H9 (cell line): ENCODE results near the gene SVEP1. TPM values are rescaled to one million over a fixed set of nuclear protein-coding genes. Genes with fewer than 3 reads are reported as not detected.
A peak's percentile ranks its signal among the peaks of the same experiment; 100 is the strongest.

Source experiments
- DNase-seq: peaks from one replicate; pipeline ENCODE4 v3.0.0-alpha.2; 2017
- H2AFZ ChIP-seq: one replicate; pipeline ENCODE4 v1.6.1; 2013; ENCODE audit warnings: mild to moderate bottlenecking, low read length, control low read depth, moderate library complexity
- H2AK5ac ChIP-seq: 2 replicates; pipeline ENCODE4 v1.6.1; 2013; ENCODE audit warnings: low read length, control low read depth, mixed read lengths; ENCODE audit not compliant: insufficient read length
- H2BK120ac ChIP-seq: one replicate; pipeline ENCODE4 v1.6.1; 2013; ENCODE audit warnings: low read depth, mild to moderate bottlenecking, low read length, control low read depth, inconsistent platforms; ENCODE audit not compliant: poor library complexity, severe bottlenecking
- H2BK12ac ChIP-seq: 2 replicates; pipeline ENCODE4 v1.6.1; 2013; ENCODE audit warnings: low read length, control low read depth, mixed read lengths, low read depth; ENCODE audit not compliant: insufficient read length
- H2BK15ac ChIP-seq: 2 replicates; pipeline ENCODE4 v1.6.1; 2013; ENCODE audit warnings: low read depth, low read length, control low read depth
- H2BK20ac ChIP-seq: one replicate; pipeline ENCODE4 v1.6.1; 2013; ENCODE audit warnings: low read depth, mild to moderate bottlenecking, low read length, control low read depth, inconsistent platforms; ENCODE audit not compliant: poor library complexity, severe bottlenecking
- H2BK5ac ChIP-seq: 2 replicates; pipeline ENCODE4 v1.6.1; 2013; ENCODE audit warnings: low read length, control low read depth, mixed read lengths; ENCODE audit not compliant: insufficient read length
- H3K14ac ChIP-seq: 2 replicates; pipeline ENCODE4 v1.6.1; 2013; ENCODE audit warnings: low read length, control low read depth; ENCODE audit not compliant: insufficient read depth
- H3K18ac ChIP-seq: 2 replicates; pipeline ENCODE4 v1.6.1; 2013; ENCODE audit warnings: low read depth, mild to moderate bottlenecking, mixed read lengths, low read length, control low read depth; ENCODE audit not compliant: insufficient read length
- H3K23ac ChIP-seq: 2 replicates; pipeline ENCODE4 v1.6.1; 2013; ENCODE audit warnings: low read length, control low read depth, mixed read lengths, low read depth; ENCODE audit not compliant: insufficient read length
- H3K23me2 ChIP-seq: 2 replicates; pipeline ENCODE4 v1.6.1; 2013; ENCODE audit warnings: low read depth, mild to moderate bottlenecking, mixed read lengths, low read length, control low read depth; ENCODE audit not compliant: insufficient read length, poor library complexity, severe bottlenecking
- H3K27ac ChIP-seq: 2 replicates; pipeline ENCODE4 v1.5.1; 2013; ENCODE audit warnings: low read length, control low read depth, mixed read lengths, low read depth; ENCODE audit not compliant: insufficient read length
- H3K27me3 ChIP-seq: 2 replicates; pipeline ENCODE4 v1.6.1; 2013; ENCODE audit warnings: low read length, control low read depth, inconsistent platforms; ENCODE audit not compliant: insufficient read depth
- H3K4ac ChIP-seq: 2 replicates; pipeline ENCODE4 v1.6.1; 2013; ENCODE audit warnings: low read depth, mild to moderate bottlenecking, control low read depth, inconsistent platforms, low read length, moderate library complexity
- H3K4me1 ChIP-seq: 2 replicates; pipeline ENCODE4 v1.6.1; 2013; ENCODE audit warnings: low read length, control low read depth, inconsistent platforms; ENCODE audit not compliant: insufficient read depth
- H3K4me2 ChIP-seq: 2 replicates; pipeline ENCODE4 v1.6.1; 2013; ENCODE audit warnings: low read length, control low read depth, mixed read lengths; ENCODE audit not compliant: insufficient read length, insufficient read depth
- H3K56ac ChIP-seq: 2 replicates; pipeline ENCODE4 v1.6.1; 2013; ENCODE audit warnings: low read depth, mild to moderate bottlenecking, mixed read lengths, low read length, control low read depth; ENCODE audit not compliant: insufficient read length
- H3K79me1 ChIP-seq: 2 replicates; pipeline ENCODE4 v1.6.1; 2013; ENCODE audit warnings: low read depth, mild to moderate bottlenecking, moderate library complexity, low read length, control low read depth, inconsistent platforms; ENCODE audit not compliant: insufficient read depth, poor library complexity, severe bottlenecking
- H3K79me2 ChIP-seq: 2 replicates; pipeline ENCODE4 v1.6.1; 2013; ENCODE audit warnings: low read length, control low read depth, inconsistent platforms; ENCODE audit not compliant: insufficient read depth
- H3K9ac ChIP-seq: 2 replicates; pipeline ENCODE4 v1.6.1; 2013; ENCODE audit warnings: low read length, control low read depth, mixed read lengths; ENCODE audit not compliant: insufficient read length; ENCODE audit errors: extremely low read depth
- H3K9me3 ChIP-seq: one replicate; pipeline ENCODE4 v1.6.1; 2013; ENCODE audit warnings: low read depth, low read length, inconsistent platforms; ENCODE audit not compliant: control insufficient read depth
- H3T11ph ChIP-seq: one replicate; pipeline ENCODE4 v1.6.1; 2013; ENCODE audit warnings: mild to moderate bottlenecking, low read length, control low read depth, inconsistent platforms
- H4K20me1 ChIP-seq: one replicate; pipeline ENCODE4 v1.6.1; 2013; ENCODE audit not compliant: control insufficient read depth, insufficient read length, insufficient read depth
- H4K5ac ChIP-seq: 2 replicates; pipeline ENCODE4 v1.6.1; 2013; ENCODE audit warnings: low read depth, mild to moderate bottlenecking, mixed read lengths, low read length, control low read depth; ENCODE audit not compliant: insufficient read length
- H4K8ac ChIP-seq: replicated peaks from 2 replicates; pipeline ENCODE4 v1.6.1; 2013; ENCODE audit warnings: low read length, control low read depth, mixed read lengths, low read depth; ENCODE audit not compliant: insufficient read length
- H4K91ac ChIP-seq: 2 replicates; pipeline ENCODE4 v1.6.1; 2013; ENCODE audit warnings: low read depth, mild to moderate bottlenecking, moderate library complexity, mixed read lengths, low read length, control low read depth; ENCODE audit not compliant: insufficient read length
- H3K27ac Mint-ChIP-seq, 3 experiments: 2 replicates in 2 of 3; 3 replicates in 1 of 3; pipeline ENCODE4 v1.8.0; 2020 to 2021; ENCODE audit warnings: mixed read lengths in 3 of 3, mild to moderate bottlenecking in 1 of 3, moderate library complexity in 1 of 3
- H3K27me3 Mint-ChIP-seq: 2 replicates; pipeline ENCODE4 v1.8.0; 2021; ENCODE audit warnings: low read depth, mild to moderate bottlenecking, moderate library complexity, mixed read lengths
- H3K36me3 Mint-ChIP-seq, 3 experiments: 2 replicates in 2 of 3; 3 replicates in 1 of 3; pipeline ENCODE4 v1.8.0; 2020 to 2021; ENCODE audit warnings: low read depth in 3 of 3, mixed read lengths in 3 of 3; ENCODE audit not compliant: insufficient read depth in 1 of 3
- H3K4me1 Mint-ChIP-seq, 2 experiments: 2 replicates each; pipeline ENCODE4 v1.8.0; 2020; ENCODE audit warnings: mixed read lengths in 2 of 2
- H3K4me3 Mint-ChIP-seq, 2 experiments: 2 replicates in 1 of 2; 3 replicates in 1 of 2; pipeline ENCODE4 v1.8.0; 2020 to 2021; ENCODE audit warnings: mild to moderate bottlenecking in 2 of 2, mixed read lengths in 2 of 2, moderate library complexity in 1 of 2
- H3K9me3 Mint-ChIP-seq, 2 experiments: 2 replicates in 1 of 2; 3 replicates in 1 of 2; pipeline ENCODE4 v1.8.0; 2020; ENCODE audit warnings: mild to moderate bottlenecking in 2 of 2, mixed read lengths in 2 of 2, moderate library complexity in 1 of 2
- WGBS: extraction: QIAGEN DNeasy Blood & Tissue Kit; methylation state at CpG from one replicate; pipeline ENCODE4 v1.1.7; 2013; ENCODE audit warnings: missing lambda C conversion rate, low lambda C conversion rate, mixed read lengths; ENCODE audit not compliant: insufficient read length; ENCODE audit errors: extremely low coverage; 5-methylcytosine and 5-hydroxymethylcytosine counted together
- total RNA-seq: library from RNA; stranded (reverse); gene quantifications from 2 replicates; pipeline ENCODE4 v1.2.1, GENCODE V29; 2021
- TF ChIP-seq, protein P1 (sequence below): fragments of 200-600 bp; sonication (generic); conservative IDR thresholded peaks from 3 replicates; pipeline ENCODE4 v1.8.0; 2021; ENCODE audit warnings: antibody characterized with exemption, mild to moderate bottlenecking

The SVEP1 gene
- total RNA-seq, 1 experiment from 2014 or later: 0.17 TPM

DNA sequence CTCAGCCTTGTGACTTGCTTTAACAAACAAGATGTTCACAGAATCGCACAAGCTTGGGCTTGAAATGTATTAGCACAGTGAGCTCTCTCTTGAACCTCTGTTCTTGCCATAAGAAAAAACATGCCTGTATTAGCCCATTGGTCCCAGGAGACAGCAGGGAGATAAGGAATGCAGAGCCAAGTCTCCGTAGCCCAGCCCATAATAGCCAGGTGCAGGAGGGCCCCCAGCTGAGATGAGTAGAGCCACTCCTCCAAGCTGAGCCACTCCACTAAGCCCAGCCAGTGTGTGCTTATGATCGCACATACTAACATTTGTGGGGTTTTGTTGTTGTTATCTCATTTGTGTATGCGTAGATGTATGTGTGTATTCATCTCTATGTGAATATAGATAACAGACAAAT, 21.6 kb upstream of the SVEP1 start:
- no peak overlapping the region for H2BK15ac ChIP-seq
- TF ChIP-seq, protein P1, sequence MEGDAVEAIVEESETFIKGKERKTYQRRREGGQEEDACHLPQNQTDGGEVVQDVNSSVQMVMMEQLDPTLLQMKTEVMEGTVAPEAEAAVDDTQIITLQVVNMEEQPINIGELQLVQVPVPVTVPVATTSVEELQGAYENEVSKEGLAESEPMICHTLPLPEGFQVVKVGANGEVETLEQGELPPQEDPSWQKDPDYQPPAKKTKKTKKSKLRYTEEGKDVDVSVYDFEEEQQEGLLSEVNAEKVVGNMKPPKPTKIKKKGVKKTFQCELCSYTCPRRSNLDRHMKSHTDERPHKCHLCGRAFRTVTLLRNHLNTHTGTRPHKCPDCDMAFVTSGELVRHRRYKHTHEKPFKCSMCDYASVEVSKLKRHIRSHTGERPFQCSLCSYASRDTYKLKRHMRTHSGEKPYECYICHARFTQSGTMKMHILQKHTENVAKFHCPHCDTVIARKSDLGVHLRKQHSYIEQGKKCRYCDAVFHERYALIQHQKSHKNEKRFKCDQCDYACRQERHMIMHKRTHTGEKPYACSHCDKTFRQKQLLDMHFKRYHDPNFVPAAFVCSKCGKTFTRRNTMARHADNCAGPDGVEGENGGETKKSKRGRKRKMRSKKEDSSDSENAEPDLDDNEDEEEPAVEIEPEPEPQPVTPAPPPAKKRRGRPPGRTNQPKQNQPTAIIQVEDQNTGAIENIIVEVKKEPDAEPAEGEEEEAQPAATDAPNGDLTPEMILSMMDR: no peak
- no peak overlapping the region for H4K8ac ChIP-seq
- H2AK5ac ChIP-seq: no peak overlapping the region
- H4K91ac ChIP-seq: no peak overlapping the region
- Mint-ChIP-seq H3K9me3 (peaks cover 4 to 14% of the 10 kb centered on the region in 2 experiments; a peak in 2 of 5 replicates), H3K27ac (peak overlapping the region in 1 of 3 experiments; percentile 12; a peak in 2 of 7 replicates), H3K4me3 (no peak overlapping the region), H3K27me3 (0 out of 2 replicates have a peak, but pooled peaks cover 1% of the 10 kb centered on the region), H3K4me1 (peaks cover 22 to 25% of the 10 kb centered on the region in 2 experiments), H3K36me3 (peaks cover 0 to 14% (median 5%) of the 10 kb centered on the region in 3 experiments; a peak in 6 of 7 replicates)
- H3K79me1 ChIP-seq: no peaks in the 10 kb centered on the region
- no peak overlapping the region for H2AFZ ChIP-seq
- H3K4me1 ChIP-seq: peaks cover 6% of the 10 kb centered on the region
- H3K56ac ChIP-seq: no peak overlapping the region
- H3K79me2 ChIP-seq: no peaks in the 10 kb centered on the region
- no peaks in the 10 kb centered on the region for H3K9me3 ChIP-seq
- WGBS: no CpG with 5 or more reads among the region's 4 CpGs
- H3K27ac ChIP-seq: no peak overlapping the region
- no peak overlapping the region for H4K5ac ChIP-seq
- H2BK120ac ChIP-seq: no peak overlapping the region
- no peaks in the 10 kb centered on the region for H3K27me3 ChIP-seq
- DNase-seq: no peak
- no peak overlapping the region for H3K9ac ChIP-seq
- H3K14ac ChIP-seq: no peak overlapping the region
- no peak overlapping the region for H3T11ph ChIP-seq
- H3K23me2 ChIP-seq: no peaks in the 10 kb centered on the region
- H2BK20ac ChIP-seq: no peak overlapping the region
- no peak overlapping the region for H3K4ac ChIP-seq
- no peak overlapping the region for H3K23ac ChIP-seq
- no peak overlapping the region for H2BK12ac ChIP-seq
- no peak overlapping the region for H3K18ac ChIP-seq
- no peaks in the 10 kb centered on the region for H4K20me1 ChIP-seq
- no peak overlapping the region for H2BK5ac ChIP-seq
- H3K4me2 ChIP-seq: no peak overlapping the region
